ENCODE data around the gene CTDSPL.

DNA sequence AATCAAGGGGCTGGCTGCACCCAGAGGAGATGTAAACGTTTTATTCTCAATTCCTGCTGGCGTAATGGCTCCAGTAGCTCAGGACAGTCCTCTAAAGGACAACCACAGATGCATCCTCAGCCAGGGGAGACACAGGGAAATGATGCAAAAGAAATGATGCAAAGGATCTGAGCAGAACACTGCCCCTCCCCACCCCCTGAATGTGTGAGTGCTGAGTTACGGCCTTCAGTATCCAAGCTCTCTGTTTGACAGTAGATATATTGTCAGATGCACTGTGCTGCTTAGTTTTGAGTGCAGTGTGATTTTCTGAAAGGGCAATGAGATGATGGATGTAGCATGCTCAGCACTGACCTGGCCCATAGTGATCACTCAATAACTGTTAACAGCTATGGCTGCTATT, 41.4 kb upstream of the CTDSPL start:
- TF ChIP-seq POLR2AphosphoS5 (IDR thresholded peaks at IDR 0.05; ENCODE audit: borderline replicate concordance, low read depth, low read length) (no peak), EZH2 (IDR thresholded peaks at IDR 0.05) (no peak)
